ENCODE results near the gene TBCB.

Gene TBCB

DNA sequence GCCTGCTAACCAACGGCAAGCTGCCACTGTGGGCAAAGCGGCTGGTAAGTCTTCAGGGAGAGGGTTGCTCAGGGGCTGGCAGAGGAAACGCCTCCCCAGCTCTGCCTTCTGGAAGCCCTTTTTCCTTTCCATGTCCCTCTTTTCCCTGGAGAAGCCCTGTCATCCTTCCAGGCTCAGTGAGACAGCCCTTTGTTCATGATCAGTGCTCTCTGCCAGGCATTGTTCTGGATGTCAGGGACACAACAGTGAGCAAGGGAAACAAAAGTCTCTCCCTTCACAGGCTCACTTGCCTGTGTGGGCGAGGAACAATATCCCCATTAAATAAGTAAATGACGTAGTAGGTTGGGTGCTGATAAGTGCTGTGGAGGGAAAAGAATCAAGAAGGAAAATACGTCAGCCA lies 18.2 kb upstream of the TBCB start:
- TF ChIP-seq ISL1 (CRISPR knock-in tag; IDR thresholded peaks at IDR 0.05) (no peak), GLIS3 (CRISPR knock-in tag; IDR thresholded peaks at IDR 0.05) (no peak)
- ATAC-seq = no peak

GRCh38 chr19:36099166-36099785 lies 16.0 kb upstream of the TBCB start:
- no peak for ATAC-seq
- TF ChIP-seq ZC3H10 (CRISPR knock-in tag; IDR thresholded peaks at IDR 0.05) (no peak), RARB (CRISPR knock-in tag; IDR thresholded peaks at IDR 0.05) (no peak), ZNF565 (CRISPR knock-in tag; conservative IDR thresholded peaks at IDR 0.05; ENCODE audit: low read depth) (no peak), ZFP3 (CRISPR knock-in tag; IDR thresholded peaks at IDR 0.05) (no peak), TOX (CRISPR knock-in tag; IDR thresholded peaks at IDR 0.05; ENCODE audit: borderline replicate concordance) (no peak), ESRRG (CRISPR knock-in tag; IDR thresholded peaks at IDR 0.05) (no peak), BACH2 (CRISPR knock-in tag; IDR thresholded peaks at IDR 0.05; ENCODE audit: borderline replicate concordance) (no peak), ARNTL (CRISPR knock-in tag; IDR thresholded peaks at IDR 0.05; ENCODE audit: borderline replicate concordance, low read depth) (no peak), ZFP30 (CRISPR knock-in tag; IDR thresholded peaks at IDR 0.05) (no peak), ZNF8 (CRISPR knock-in tag; IDR thresholded peaks at IDR 0.05) (no peak), GLIS3 (CRISPR knock-in tag; IDR thresholded peaks at IDR 0.05) (no peak), TSHZ2 (CRISPR knock-in tag; IDR thresholded peaks at IDR 0.05) (no peak), PPARA (CRISPR knock-in tag; IDR thresholded peaks at IDR 0.05; ENCODE audit: borderline replicate concordance) (no peak), SNAI2 (CRISPR knock-in tag; IDR thresholded peaks at IDR 0.05) (no peak)
- TF ChIP-seq, protein P1, sequence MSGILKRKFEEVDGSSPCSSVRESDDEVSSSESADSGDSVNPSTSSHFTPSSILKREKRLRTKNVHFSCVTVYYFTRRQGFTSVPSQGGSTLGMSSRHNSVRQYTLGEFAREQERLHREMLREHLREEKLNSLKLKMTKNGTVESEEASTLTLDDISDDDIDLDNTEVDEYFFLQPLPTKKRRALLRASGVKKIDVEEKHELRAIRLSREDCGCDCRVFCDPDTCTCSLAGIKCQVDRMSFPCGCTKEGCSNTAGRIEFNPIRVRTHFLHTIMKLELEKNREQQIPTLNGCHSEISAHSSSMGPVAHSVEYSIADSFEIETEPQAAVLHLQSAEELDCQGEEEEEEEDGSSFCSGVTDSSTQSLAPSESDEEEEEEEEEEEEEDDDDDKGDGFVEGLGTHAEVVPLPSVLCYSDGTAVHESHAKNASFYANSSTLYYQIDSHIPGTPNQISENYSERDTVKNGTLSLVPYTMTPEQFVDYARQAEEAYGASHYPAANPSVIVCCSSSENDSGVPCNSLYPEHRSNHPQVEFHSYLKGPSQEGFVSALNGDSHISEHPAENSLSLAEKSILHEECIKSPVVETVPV (CRISPR knock-in tag; IDR thresholded peaks at IDR 0.05) = no peak

DNA sequence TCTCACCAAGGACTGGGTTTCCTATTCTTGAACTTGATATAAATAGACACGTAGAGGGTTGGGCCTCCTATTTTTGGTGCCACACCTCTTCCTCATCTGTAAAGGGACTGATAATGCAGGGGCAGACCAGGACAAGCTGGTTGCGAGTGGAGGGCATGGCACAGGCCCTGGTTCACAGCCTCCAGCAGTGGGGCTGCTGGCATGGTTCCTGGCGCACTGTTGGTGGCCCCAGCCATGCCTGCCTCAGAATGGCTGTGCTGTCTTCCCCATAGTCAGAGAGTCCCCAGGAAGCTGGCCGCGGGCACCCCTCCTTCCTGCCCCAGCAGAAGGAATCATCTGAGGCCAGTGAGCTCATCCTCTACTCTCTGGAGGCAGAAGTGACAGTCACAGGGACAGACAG lies 14.8 kb upstream of the TBCB start:
- TF ChIP-seq ESRRG (CRISPR knock-in tag; IDR thresholded peaks at IDR 0.05) = no peak
- TF ChIP-seq, protein P1 (CRISPR knock-in tag; IDR thresholded peaks at IDR 0.05) = no peak
- TF ChIP-seq BACH2 (CRISPR knock-in tag; IDR thresholded peaks at IDR 0.05; ENCODE audit: borderline replicate concordance) = no peak
- no peak for TF ChIP-seq TOX (CRISPR knock-in tag; IDR thresholded peaks at IDR 0.05; ENCODE audit: borderline replicate concordance)
- no peak for TF ChIP-seq CSDC2 (CRISPR knock-in tag; IDR thresholded peaks at IDR 0.05)
- TF ChIP-seq ZFP30 (CRISPR knock-in tag; IDR thresholded peaks at IDR 0.05) = no peak
- TF ChIP-seq SNAI2 (CRISPR knock-in tag; IDR thresholded peaks at IDR 0.05) = no peak
- TF ChIP-seq ZFP3 (CRISPR knock-in tag; IDR thresholded peaks at IDR 0.05) = no peak
- no peak for TF ChIP-seq RARB (CRISPR knock-in tag; IDR thresholded peaks at IDR 0.05)
- TF ChIP-seq, protein P2, sequence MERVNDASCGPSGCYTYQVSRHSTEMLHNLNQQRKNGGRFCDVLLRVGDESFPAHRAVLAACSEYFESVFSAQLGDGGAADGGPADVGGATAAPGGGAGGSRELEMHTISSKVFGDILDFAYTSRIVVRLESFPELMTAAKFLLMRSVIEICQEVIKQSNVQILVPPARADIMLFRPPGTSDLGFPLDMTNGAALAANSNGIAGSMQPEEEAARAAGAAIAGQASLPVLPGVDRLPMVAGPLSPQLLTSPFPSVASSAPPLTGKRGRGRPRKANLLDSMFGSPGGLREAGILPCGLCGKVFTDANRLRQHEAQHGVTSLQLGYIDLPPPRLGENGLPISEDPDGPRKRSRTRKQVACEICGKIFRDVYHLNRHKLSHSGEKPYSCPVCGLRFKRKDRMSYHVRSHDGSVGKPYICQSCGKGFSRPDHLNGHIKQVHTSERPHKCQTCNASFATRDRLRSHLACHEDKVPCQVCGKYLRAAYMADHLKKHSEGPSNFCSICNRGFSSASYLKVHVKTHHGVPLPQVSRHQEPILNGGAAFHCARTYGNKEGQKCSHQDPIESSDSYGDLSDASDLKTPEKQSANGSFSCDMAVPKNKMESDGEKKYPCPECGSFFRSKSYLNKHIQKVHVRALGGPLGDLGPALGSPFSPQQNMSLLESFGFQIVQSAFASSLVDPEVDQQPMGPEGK (CRISPR knock-in tag; IDR thresholded peaks at IDR 0.05; ENCODE audit: borderline replicate concordance) = no peak
- TF ChIP-seq, protein P3, sequence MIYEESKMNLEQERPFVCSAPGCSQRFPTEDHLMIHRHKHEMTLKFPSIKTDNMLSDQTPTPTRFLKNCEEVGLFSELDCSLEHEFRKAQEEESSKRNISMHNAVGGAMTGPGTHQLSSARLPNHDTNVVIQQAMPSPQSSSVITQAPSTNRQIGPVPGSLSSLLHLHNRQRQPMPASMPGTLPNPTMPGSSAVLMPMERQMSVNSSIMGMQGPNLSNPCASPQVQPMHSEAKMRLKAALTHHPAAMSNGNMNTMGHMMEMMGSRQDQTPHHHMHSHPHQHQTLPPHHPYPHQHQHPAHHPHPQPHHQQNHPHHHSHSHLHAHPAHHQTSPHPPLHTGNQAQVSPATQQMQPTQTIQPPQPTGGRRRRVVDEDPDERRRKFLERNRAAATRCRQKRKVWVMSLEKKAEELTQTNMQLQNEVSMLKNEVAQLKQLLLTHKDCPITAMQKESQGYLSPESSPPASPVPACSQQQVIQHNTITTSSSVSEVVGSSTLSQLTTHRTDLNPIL (CRISPR knock-in tag; IDR thresholded peaks at IDR 0.05; ENCODE audit: low read depth) = no peak
- no peak for TF ChIP-seq ZNF565 (CRISPR knock-in tag; conservative IDR thresholded peaks at IDR 0.05; ENCODE audit: low read depth)
- no peak for TF ChIP-seq GLIS3 (CRISPR knock-in tag; IDR thresholded peaks at IDR 0.05)
- no peak for TF ChIP-seq ARNTL (CRISPR knock-in tag; IDR thresholded peaks at IDR 0.05; ENCODE audit: borderline replicate concordance, low read depth)
- TF ChIP-seq, protein P4, sequence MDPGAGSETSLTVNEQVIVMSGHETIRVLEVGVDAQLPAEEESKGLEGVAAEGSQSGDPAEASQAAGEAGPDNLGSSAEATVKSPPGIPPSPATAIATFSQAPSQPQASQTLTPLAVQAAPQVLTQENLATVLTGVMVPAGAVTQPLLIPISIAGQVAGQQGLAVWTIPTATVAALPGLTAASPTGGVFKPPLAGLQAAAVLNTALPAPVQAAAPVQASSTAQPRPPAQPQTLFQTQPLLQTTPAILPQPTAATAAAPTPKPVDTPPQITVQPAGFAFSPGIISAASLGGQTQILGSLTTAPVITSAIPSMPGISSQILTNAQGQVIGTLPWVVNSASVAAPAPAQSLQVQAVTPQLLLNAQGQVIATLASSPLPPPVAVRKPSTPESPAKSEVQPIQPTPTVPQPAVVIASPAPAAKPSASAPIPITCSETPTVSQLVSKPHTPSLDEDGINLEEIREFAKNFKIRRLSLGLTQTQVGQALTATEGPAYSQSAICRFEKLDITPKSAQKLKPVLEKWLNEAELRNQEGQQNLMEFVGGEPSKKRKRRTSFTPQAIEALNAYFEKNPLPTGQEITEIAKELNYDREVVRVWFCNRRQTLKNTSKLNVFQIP (CRISPR knock-in tag; IDR thresholded peaks at IDR 0.05; ENCODE audit: borderline replicate concordance, low read depth) = no peak
- TF ChIP-seq ZC3H10 (CRISPR knock-in tag; IDR thresholded peaks at IDR 0.05) = no peak
- TF ChIP-seq ISL1 (CRISPR knock-in tag; IDR thresholded peaks at IDR 0.05) = no peak
- no peak for ATAC-seq
